Bronchial epithelial cell (primary cell): ENCODE results near the gene RNF169. TPM values are rescaled to one million over a fixed set of nuclear protein-coding genes. Genes with fewer than 3 reads are reported as not detected.

Source experiments
- DNase-seq: peaks from one replicate; pipeline ENCODE4 v3.0.0-alpha.2; 2010; ENCODE audit warnings: low read depth
- FAIRE-seq: peaks from 2 replicates; lab custom pipeline; 2011; peaks lifted over from hg19 to GRCh38; lab: Jason Lieb, UNC
- H3K27me3 ChIP-seq: 2 replicates; pipeline ENCODE4 v1.5.1; 2011; ENCODE audit warnings: low read length; ENCODE audit not compliant: control insufficient read depth, insufficient read depth
- H3K36me3 ChIP-seq: 2 replicates; pipeline ENCODE4 v1.5.1; 2011; ENCODE audit warnings: low read length; ENCODE audit not compliant: control insufficient read depth, insufficient read depth
- H3K4me3 ChIP-seq: 2 replicates; pipeline ENCODE4 v1.5.1; 2011; ENCODE audit warnings: mild to moderate bottlenecking, low read depth, low read length, control low read depth
- total RNA-seq: library from RNA; depleted of rRNA; stranded (reverse); fragments of >200 nt; gene quantifications from 2 replicates; pipeline ENCODE4 v1.2.1, GENCODE V29; 2014
- TF ChIP-seq, protein P1 (sequence below): IDR thresholded peaks from 2 replicates; pipeline ENCODE4 v1.5.1; 2011; ENCODE audit warnings: mild to moderate bottlenecking, moderate library complexity, low read length, control low read depth, inconsistent platforms; ENCODE audit not compliant: insufficient read depth, severe bottlenecking

RNF169 gene
- total RNA-seq, 1 donor from 2014 or later, result 12.6 TPM

DNA sequence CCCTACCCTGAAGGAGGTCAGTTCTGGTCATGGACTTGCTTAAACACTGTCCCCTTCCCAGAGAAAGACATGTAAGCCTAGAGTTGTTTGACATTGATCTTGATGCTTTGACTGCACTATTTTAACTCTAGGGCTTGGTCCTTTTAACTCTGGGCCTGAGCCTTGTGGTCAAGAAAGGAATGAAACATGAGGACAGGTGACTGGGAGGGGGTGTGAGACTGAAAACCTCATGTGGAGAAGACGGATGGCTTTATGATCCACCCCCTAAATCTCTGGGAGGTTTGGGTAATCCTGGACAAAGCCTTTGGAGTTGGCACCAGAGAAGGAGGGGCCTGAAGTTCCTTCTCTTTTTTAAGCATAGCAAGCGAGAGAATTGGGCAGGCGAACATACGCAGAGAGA, 35.0 kb upstream of the RNF169 start:
- Histone ChIP-seq H3K27me3 (peaks cover 2% of the 10 kb centered on the region), H3K36me3 (no peaks in the 10 kb centered on the region), H3K4me3 (no peak overlapping the region)
- FAIRE-seq (no peak), DNase-seq (no peak)
- TF ChIP-seq, protein P1, sequence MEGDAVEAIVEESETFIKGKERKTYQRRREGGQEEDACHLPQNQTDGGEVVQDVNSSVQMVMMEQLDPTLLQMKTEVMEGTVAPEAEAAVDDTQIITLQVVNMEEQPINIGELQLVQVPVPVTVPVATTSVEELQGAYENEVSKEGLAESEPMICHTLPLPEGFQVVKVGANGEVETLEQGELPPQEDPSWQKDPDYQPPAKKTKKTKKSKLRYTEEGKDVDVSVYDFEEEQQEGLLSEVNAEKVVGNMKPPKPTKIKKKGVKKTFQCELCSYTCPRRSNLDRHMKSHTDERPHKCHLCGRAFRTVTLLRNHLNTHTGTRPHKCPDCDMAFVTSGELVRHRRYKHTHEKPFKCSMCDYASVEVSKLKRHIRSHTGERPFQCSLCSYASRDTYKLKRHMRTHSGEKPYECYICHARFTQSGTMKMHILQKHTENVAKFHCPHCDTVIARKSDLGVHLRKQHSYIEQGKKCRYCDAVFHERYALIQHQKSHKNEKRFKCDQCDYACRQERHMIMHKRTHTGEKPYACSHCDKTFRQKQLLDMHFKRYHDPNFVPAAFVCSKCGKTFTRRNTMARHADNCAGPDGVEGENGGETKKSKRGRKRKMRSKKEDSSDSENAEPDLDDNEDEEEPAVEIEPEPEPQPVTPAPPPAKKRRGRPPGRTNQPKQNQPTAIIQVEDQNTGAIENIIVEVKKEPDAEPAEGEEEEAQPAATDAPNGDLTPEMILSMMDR, result no peak

DNA sequence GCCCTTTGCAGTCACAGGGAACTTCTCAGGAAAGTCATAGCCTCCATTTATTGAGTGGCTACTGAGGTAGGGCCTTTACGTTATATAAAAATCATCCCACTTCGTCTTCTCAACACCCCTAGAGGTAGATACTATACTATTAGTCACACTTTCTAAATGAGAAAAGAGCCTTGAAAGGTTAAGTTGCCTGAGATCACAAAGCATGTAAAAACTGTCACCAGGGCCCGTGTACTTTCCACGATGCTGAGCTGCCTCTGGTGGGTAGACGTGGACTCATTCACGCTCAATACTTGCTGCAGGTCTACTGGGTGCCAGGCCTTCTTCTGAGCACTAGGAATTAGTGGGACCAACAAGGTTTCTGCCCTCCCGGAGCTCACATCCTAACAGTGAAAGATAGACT, 33.7 kb upstream of the RNF169 start:
- TF ChIP-seq, protein P1, result no peak
- FAIRE-seq (no peak), DNase-seq (no peak)
- Histone ChIP-seq H3K4me3 (no peak overlapping the region), H3K36me3 (no peaks in the 10 kb centered on the region), H3K27me3 (peaks cover 2% of the 10 kb centered on the region)

DNA sequence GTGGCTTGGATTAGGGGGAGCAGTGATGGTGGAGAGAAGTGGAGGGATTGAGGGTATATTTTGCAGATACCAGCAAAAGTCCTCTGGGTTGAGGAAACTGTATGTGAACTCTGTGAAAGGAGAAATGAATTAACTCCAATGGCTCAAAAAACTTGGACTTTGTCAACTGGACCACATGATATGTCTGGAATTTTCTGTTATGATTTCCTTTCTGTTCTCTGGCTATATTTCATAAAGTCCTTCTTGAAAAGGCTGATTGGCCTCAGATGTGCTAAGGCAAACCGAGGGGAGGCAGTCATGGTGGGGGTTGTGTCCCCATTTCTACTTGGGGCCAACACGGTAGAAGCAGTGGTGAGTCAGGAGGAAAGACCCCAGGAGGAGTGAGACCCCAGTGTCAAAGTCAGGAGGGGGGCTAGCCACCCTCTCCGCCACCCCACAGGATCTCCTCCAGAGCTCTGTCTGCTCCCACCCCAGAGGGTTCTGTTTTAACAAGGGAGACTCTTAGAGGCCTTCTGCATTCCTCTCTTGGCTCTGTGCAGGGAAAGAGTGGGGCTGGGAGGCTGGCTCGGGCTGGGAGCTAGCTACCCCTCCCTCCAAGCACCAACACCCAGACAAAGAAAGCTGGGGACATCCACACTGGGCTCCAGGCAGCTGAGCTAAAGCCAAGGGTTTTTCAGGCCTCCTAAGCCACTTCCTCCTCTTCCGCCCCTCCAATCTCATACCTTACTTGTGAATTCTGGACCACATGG, 31.3 kb upstream of the RNF169 start:
- TF ChIP-seq, protein P1, result no peak
- Histone ChIP-seq H3K4me3 (no peak overlapping the region), H3K36me3 (no peaks in the 10 kb centered on the region), H3K27me3 (peaks cover 2% of the 10 kb centered on the region)
- no peak for DNase-seq
- FAIRE-seq, result no peak

DNA sequence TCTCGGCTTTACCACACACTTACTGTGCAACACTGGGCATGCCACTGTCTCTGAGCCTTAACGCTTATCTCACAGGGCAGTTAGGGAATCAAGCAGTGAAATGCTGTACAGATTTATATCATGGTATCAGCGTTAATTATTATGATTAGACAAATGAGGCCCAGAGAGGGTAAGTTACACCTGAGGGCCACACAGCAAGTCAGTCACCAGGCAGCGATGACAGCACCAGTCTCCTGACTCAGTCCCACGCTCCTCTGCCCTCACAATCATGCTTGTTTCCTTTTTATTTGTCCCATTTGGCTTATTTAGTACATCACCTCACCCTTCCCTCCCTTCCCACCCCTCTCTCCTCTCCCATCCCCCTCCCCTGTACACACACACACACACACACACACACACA, 29.6 kb upstream of the RNF169 start:
- Histone ChIP-seq H3K36me3 (no peaks in the 10 kb centered on the region), H3K4me3 (no peak overlapping the region), H3K27me3 (peaks cover 2% of the 10 kb centered on the region)
- DNase-seq (no peak), FAIRE-seq (no peak)
- TF ChIP-seq, protein P1, result no peak

DNA sequence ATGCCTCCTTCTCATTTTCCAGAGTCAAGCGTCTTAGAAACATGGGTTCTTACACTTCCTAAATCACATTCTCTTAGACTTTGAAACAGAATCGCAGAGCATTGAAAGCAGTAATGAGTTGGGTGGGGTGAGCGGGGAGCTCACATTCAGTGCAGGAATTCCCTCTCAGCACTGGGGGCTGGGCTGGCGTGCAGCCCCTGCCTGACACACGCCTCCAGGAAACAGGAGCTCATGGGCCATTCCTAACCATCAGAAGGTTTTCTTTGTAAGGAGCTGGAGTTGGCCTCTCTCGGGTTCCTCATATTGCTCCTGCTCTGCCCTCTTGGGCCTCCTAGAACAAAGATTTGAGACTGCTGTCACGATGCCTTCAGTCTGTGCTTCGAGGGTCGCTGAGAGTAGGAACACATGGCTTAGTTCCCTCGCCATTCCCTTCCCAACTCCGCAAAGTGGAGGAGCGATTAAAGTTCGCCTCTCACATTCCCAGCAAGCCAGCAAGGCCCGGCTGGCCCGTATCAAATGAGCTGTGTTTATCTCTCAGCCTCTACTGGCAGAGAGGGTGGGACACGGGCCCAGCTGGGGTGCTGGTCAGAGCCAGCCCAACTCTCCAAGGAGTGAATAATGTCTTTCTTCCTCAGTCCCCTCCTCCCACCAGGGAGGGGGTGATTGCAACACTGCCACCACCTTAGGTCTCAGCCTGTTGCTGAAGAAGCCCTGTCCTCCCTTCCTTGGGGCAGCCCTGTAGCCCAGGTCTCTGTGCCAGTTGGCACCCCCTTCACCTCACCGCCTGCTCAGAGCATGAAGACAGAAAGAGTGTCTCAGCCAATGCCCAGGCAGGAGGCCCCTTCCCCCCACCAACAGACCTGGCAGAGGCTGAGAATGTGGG, 27.8 kb upstream of the RNF169 start:
- Histone ChIP-seq H3K27me3 (peaks cover 6% of the 10 kb centered on the region), H3K4me3 (no peak overlapping the region), H3K36me3 (no peaks in the 10 kb centered on the region)
- no peak for FAIRE-seq
- DNase-seq, result no peak
- TF ChIP-seq, protein P1, result no peak
